DND-41 (cell line): ENCODE data around the gene HECW1.

Source experiments
- ATAC-seq: fragments of 200-7000 bp; cut with Tn5 transposase; 3 replicates; pipeline ENCODE4 v1.9.1; 2021; ENCODE audit warnings: low read depth; ENCODE audit not compliant: insufficient read depth
- DNase-seq: peaks from one replicate; pipeline ENCODE4 v3.0.0-alpha.2; 2020
- H2AFZ ChIP-seq: 2 replicates; pipeline ENCODE4 v1.6.0; 2012; ENCODE audit warnings: low read depth, low read length
- H3K27ac ChIP-seq: 2 replicates; pipeline ENCODE4 v1.5.1; 2012; ENCODE audit warnings: low read length, inconsistent platforms
- H3K27me3 ChIP-seq: fragments of 200-600 bp; sonication (generic); 2 replicates; pipeline ENCODE4 v1.6.0; 2012; ENCODE audit warnings: low read length, mild to moderate bottlenecking, inconsistent platforms; ENCODE audit not compliant: insufficient read depth, poor library complexity
- H3K36me3 ChIP-seq: 2 replicates; pipeline ENCODE4 v1.5.1; 2012; ENCODE audit warnings: low read length, inconsistent platforms; ENCODE audit not compliant: insufficient read depth
- H3K4me1 ChIP-seq: 2 replicates; pipeline ENCODE4 v1.5.1; 2012; ENCODE audit warnings: mild to moderate bottlenecking, low read length; ENCODE audit not compliant: insufficient read depth
- H3K4me2 ChIP-seq: 2 replicates; pipeline ENCODE4 v1.6.0; 2012; ENCODE audit warnings: mild to moderate bottlenecking, moderate library complexity, low read length, inconsistent platforms; ENCODE audit not compliant: insufficient read depth
- H3K4me3 ChIP-seq, 2 experiments: fragments of 200-600 bp in 1 of 2; shearing (Covaris generic) in 1 of 2; 2 replicates each; pipeline ENCODE4 v1.5.1; 2012 to 2016; ENCODE audit warnings: inconsistent platforms in 2 of 2, low read length in 2 of 2, mild to moderate bottlenecking in 2 of 2, low read depth in 1 of 2, moderate library complexity in 1 of 2
- H3K79me2 ChIP-seq: 2 replicates; pipeline ENCODE4 v1.6.0; 2012; ENCODE audit warnings: low read length, inconsistent platforms; ENCODE audit not compliant: insufficient read depth
- H3K9ac ChIP-seq: 2 replicates; pipeline ENCODE4 v1.6.0; 2012; ENCODE audit warnings: low read depth, mild to moderate bottlenecking, inconsistent platforms, low read length, moderate library complexity
- H3K9me3 ChIP-seq: 2 replicates; pipeline ENCODE4 v1.5.1; 2012; ENCODE audit warnings: low read length, moderate library complexity, mild to moderate bottlenecking, inconsistent platforms; ENCODE audit not compliant: insufficient read depth, severe bottlenecking
- H4K20me1 ChIP-seq: 2 replicates; pipeline ENCODE4 v1.6.0; 2012; ENCODE audit warnings: low read length; ENCODE audit not compliant: insufficient read depth
- EZH2 ChIP-seq: IDR thresholded peaks from 3 replicates; pipeline ENCODE4 v1.6.1; 2012; ENCODE audit warnings: borderline replicate concordance, low read depth, mild to moderate bottlenecking, moderate library complexity, low read length, inconsistent platforms; ENCODE audit not compliant: severe bottlenecking
- TF ChIP-seq, protein P1 (sequence below): IDR thresholded peaks from 2 replicates; pipeline ENCODE4 v1.5.1; 2012; ENCODE audit warnings: borderline replicate concordance, low read length, moderate library complexity, mild to moderate bottlenecking; ENCODE audit not compliant: poor library complexity, severe bottlenecking; ENCODE audit errors: extremely low read depth

HECW1 gene

DNA sequence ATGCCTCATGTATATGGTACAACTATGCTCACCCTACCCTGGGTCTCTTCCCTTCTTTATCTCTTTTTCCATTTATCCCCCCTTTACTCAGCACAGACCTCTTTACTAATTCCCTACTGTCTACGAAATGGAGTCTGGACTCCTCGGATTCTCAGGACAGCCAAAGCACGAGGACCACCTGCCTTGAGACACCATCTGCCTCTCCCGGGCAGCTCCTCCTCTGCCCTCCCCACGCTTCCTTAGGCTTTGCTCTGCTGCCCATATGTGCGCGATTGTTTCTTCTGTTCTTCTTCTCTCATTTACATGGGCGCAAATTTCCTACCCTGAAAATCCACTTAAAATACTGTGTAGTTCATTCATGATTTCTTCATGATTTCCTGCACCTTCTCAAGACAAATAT is 407.8 kb downstream of the HECW1 start:
- TF ChIP-seq, protein P1, sequence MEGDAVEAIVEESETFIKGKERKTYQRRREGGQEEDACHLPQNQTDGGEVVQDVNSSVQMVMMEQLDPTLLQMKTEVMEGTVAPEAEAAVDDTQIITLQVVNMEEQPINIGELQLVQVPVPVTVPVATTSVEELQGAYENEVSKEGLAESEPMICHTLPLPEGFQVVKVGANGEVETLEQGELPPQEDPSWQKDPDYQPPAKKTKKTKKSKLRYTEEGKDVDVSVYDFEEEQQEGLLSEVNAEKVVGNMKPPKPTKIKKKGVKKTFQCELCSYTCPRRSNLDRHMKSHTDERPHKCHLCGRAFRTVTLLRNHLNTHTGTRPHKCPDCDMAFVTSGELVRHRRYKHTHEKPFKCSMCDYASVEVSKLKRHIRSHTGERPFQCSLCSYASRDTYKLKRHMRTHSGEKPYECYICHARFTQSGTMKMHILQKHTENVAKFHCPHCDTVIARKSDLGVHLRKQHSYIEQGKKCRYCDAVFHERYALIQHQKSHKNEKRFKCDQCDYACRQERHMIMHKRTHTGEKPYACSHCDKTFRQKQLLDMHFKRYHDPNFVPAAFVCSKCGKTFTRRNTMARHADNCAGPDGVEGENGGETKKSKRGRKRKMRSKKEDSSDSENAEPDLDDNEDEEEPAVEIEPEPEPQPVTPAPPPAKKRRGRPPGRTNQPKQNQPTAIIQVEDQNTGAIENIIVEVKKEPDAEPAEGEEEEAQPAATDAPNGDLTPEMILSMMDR, result no peak
- no peak for TF ChIP-seq EZH2
- Histone ChIP-seq H3K27me3 (no peaks in the 10 kb centered on the region), H3K4me1 (peaks cover 60% of the 10 kb centered on the region), H3K4me3 (no peak overlapping the region), H3K79me2 (no peaks in the 10 kb centered on the region), H3K9ac (no peak overlapping the region), H3K27ac (peak overlapping the region; percentile 52), H2AFZ (no peak overlapping the region), H3K9me3 (no peaks in the 10 kb centered on the region), H3K36me3 (no peaks in the 10 kb centered on the region), H4K20me1 (no peaks in the 10 kb centered on the region), H3K4me2 (no peak overlapping the region)
- DNase-seq (no peak), ATAC-seq (no peak)

DNA sequence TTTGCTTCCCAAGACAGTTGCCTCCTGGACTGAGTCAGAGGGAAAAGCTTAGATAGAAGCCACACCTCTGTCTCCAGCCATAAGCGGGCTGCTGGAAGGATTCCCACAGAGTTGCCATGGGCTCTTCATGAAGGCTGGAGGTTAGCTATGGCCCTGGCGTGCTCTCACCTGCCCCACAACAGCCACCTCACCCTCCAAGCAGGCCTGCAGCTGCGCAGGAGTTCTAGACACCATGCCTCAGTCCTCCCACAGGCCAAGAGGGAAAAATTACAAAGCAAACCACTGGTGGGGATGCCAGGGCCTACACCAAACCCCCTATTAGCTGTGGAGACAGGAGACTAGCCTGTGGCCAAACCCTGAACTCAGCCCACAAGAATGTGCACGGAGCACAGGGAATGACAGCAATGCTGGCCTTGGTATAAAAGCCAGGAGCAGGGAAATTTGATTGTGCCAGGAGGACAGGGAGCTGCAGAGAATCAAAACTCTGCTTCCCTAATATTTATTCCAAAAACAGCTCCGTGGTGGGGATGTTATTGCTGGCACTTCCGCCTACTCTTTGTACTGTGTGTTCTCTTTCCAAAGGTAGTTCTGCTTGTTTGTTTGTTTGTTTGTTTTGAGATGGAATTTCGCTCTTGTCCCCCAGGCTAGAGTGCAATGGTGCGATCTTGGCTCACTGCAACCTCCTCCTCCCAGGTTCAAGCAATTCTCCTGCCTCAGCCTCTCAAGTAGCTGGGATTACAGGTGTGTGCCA is 410.1 kb downstream of the HECW1 start:
- peak overlapping the region; percentile 32; the same call in 1 of the 2 replicates for H3K27ac ChIP-seq

DNA sequence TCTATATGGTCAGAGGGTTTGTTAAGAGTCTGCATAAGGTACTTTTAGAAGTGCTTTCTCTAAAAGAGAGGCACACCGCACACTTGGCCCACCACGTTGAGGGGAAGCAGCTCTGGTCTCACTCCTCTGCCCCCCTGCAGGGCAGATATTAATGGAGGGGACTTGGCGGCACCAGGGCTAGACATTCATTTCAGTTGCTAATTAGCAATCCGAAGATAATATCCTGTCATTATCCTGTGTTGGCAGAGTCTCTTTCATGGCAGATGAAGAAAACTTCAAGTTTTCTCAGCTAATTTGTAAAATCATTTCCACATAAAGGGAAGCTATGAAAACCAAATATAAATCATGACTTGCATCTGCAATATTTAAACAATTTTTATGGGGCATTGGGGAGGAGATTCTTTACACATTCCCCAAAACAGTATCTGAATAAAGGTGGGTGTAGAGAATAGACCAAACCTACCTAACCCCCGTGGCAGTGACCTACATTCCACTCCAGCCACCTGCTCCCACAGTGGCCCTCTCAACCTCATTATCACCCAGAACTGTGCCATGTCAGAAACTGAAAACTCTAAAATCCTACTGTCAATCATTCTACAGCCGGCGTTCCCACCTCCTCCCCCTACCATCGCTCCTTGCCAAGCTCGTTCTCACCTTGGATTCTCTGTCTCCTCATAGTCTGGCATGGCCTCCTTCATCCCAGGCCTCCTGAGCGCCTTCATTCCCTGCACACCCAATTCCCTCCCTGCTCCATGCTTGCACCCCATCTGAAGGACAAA is 416.3 kb downstream of the HECW1 start:
- H3K27ac ChIP-seq, result no peak overlapping the region

More for the DNA sequence above, 410.1 kb downstream of the HECW1 start:
- H3K4me1 ChIP-seq, result peaks cover 36% of the 10 kb centered on the region
- no peaks in the 10 kb centered on the region for H3K9me3 ChIP-seq
- ATAC-seq, result no peak
- H4K20me1 ChIP-seq, result no peaks in the 10 kb centered on the region
- H3K36me3 ChIP-seq, result no peaks in the 10 kb centered on the region
- peak overlapping the region; percentile 20; the same call in 1 of the 2 replicates for H2AFZ ChIP-seq
- TF ChIP-seq, protein P1, result no peak
- TF ChIP-seq EZH2, result no peak
- DNase-seq, result no peak
- no peak overlapping the region for H3K9ac ChIP-seq
- no peaks in the 10 kb centered on the region for H3K79me2 ChIP-seq
- no peak overlapping the region for H3K4me2 ChIP-seq
- H3K4me3 ChIP-seq, result no peak overlapping the region
- no peaks in the 10 kb centered on the region for H3K27me3 ChIP-seq

More for the DNA sequence above, 416.3 kb downstream of the HECW1 start:
- Histone ChIP-seq H3K27me3 (no peaks in the 10 kb centered on the region), H3K9ac (no peak overlapping the region), H3K4me2 (no peak overlapping the region), H2AFZ (no peak overlapping the region), H3K4me1 (no peaks in the 10 kb centered on the region), H3K4me3 (no peak overlapping the region), H3K36me3 (no peaks in the 10 kb centered on the region), H3K9me3 (no peaks in the 10 kb centered on the region), H4K20me1 (no peaks in the 10 kb centered on the region), H3K79me2 (no peaks in the 10 kb centered on the region)
- ATAC-seq (no peak), DNase-seq (no peak)
- TF ChIP-seq, protein P1, result no peak
- TF ChIP-seq EZH2, result no peak
